HG03064 (cell line): Measurements from ENCODE around the gene MRPL14.

Experiments used
- ATAC-seq: cut with Tn5 transposase; IDR thresholded peaks from one replicate; pipeline ENCODE4 v1.9.1; 2021; ENCODE audit warnings: low read depth; ENCODE audit not compliant: unreplicated experiment

The MRPL14 gene

GRCh38 chr6:44067173-44068139 is 59.8 kb downstream of the MRPL14 start:
- ATAC-seq = no peak

- no peak for ATAC-seq
These were observed 60.7 kb downstream of the MRPL14 start for GRCh38 chr6:44066394-44067172.

- no peak for ATAC-seq
These were observed 61.7 kb downstream of the MRPL14 start for GRCh38 chr6:44065443-44066140.

GRCh38 chr6:44064948-44065272 is 62.3 kb downstream of the MRPL14 start:
- no peak for ATAC-seq

- ATAC-seq = no peak
These were observed 62.9 kb downstream of the MRPL14 start for GRCh38 chr6:44064089-44064947.

GRCh38 chr6:44063561-44064059 is 63.6 kb downstream of the MRPL14 start:
- ATAC-seq = no peak
